Vagina (tissue), 2 donors: ENCODE measurements around the gene ZSCAN2.

Source experiments
- POLR2A ChIP-seq, 2 donors: fragments of 450-650 bp; IDR thresholded peaks; one replicate each; pipeline ENCODE4 v1.6.1; 2017; ENCODE audit warnings: antibody characterized with exemption in 2 of 2, mild to moderate bottlenecking in 2 of 2, moderate library complexity in 2 of 2
- POLR2AphosphoS5 ChIP-seq, 2 donors: sonication (generic); formaldehyde crosslinking; IDR thresholded peaks; one replicate each; pipeline ENCODE4 v1.9.0; 2017; ENCODE audit warnings: antibody characterized with exemption in 2 of 2, mild to moderate bottlenecking in 2 of 2, low read depth in 1 of 2; ENCODE audit not compliant: insufficient read depth in 1 of 2
- TF ChIP-seq, protein P1 (sequence below), 3 experiments: fragments of 450-650 bp in 2 of 3; fragments of 200-600 bp in 1 of 3; sonication (generic) in 1 of 3; IDR thresholded peaks; one replicate each; pipeline ENCODE4 v1.5.1; 2017 to 2019; ENCODE audit warnings: antibody characterized with exemption in 3 of 3, mild to moderate bottlenecking in 2 of 3, moderate library complexity in 2 of 3

DNA sequence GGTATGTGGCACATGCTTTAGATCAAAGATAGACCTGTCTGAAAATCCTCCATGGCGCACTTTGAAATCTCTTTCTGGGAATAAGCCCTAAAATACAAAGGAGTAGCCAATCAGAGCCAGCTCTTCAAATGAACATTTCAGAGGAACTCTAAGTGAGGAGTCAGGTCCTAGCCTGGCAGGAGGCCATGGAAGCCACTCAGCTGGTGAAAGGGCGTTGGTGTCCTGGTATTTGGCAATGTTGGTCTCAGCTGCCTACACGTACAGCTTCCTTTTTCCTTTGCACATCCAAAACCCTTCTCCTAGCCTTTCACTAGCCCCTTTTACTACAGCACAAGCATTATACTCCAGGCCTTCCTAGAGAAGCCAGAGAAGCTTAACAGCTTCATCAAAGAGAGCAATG, 47.7 kb downstream of the ZSCAN2 start:
- no peak for TF ChIP-seq POLR2A (IDR thresholded peaks at IDR 0.05)
- TF ChIP-seq, protein P1, sequence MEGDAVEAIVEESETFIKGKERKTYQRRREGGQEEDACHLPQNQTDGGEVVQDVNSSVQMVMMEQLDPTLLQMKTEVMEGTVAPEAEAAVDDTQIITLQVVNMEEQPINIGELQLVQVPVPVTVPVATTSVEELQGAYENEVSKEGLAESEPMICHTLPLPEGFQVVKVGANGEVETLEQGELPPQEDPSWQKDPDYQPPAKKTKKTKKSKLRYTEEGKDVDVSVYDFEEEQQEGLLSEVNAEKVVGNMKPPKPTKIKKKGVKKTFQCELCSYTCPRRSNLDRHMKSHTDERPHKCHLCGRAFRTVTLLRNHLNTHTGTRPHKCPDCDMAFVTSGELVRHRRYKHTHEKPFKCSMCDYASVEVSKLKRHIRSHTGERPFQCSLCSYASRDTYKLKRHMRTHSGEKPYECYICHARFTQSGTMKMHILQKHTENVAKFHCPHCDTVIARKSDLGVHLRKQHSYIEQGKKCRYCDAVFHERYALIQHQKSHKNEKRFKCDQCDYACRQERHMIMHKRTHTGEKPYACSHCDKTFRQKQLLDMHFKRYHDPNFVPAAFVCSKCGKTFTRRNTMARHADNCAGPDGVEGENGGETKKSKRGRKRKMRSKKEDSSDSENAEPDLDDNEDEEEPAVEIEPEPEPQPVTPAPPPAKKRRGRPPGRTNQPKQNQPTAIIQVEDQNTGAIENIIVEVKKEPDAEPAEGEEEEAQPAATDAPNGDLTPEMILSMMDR (IDR thresholded peaks at IDR 0.05): no peak
- TF ChIP-seq POLR2AphosphoS5 (IDR thresholded peaks at IDR 0.05; ENCODE audit: insufficient read depth in 1 of 2, low read depth in 1 of 2): no peak
